Suprapubic skin (tissue), 4 donors: ENCODE data around the gene BMERB1. TPM values are rescaled to one million over a fixed set of nuclear protein-coding genes. Genes with fewer than 3 reads are reported as not detected.
"Not testable (repeated sequence)": the region's sequence is repeated elsewhere in the genome, so short reads cannot be mapped to it uniquely, and the experiment has no call there.

ENCODE experiments used
- DNase-seq, 2 donors: peaks; one replicate each; pipeline ENCODE4 v3.0.0-alpha.2; 2019; ENCODE audit warnings: low spot score in 2 of 2
- H3K27ac ChIP-seq: fragments of 200-600 bp; sonication (generic); one replicate; pipeline ENCODE4 v1.5.1; 2019
- H3K27me3 ChIP-seq: fragments of 200-600 bp; sonication (generic); one replicate; pipeline ENCODE4 v1.5.1; 2019
- H3K36me3 ChIP-seq: fragments of 200-600 bp; sonication (generic); one replicate; pipeline ENCODE4 v1.5.1; 2019
- H3K4me1 ChIP-seq: fragments of 200-600 bp; sonication (generic); one replicate; pipeline ENCODE4 v1.5.1; 2019
- H3K4me3 ChIP-seq: fragments of 200-600 bp; sonication (generic); one replicate; pipeline ENCODE4 v1.5.1; 2019; ENCODE audit warnings: mild to moderate bottlenecking
- H3K9me3 ChIP-seq: fragments of 200-600 bp; sonication (generic); one replicate; pipeline ENCODE4 v1.5.1; 2019
- CTCF ChIP-seq, 2 donors: fragments of 200-600 bp in 1 of 2; fragments of 450-650 bp in 1 of 2; sonication (generic) in 1 of 2; IDR thresholded peaks; one replicate each; pipeline ENCODE4 v1.5.1; 2016 to 2019; ENCODE audit warnings: antibody characterized with exemption in 2 of 2, mild to moderate bottlenecking in 1 of 2, moderate library complexity in 1 of 2
- EP300 ChIP-seq: sonication (generic); formaldehyde crosslinking; IDR thresholded peaks from one replicate; pipeline ENCODE4 v1.6.1; 2017; ENCODE audit warnings: antibody characterized with exemption
- POLR2A ChIP-seq, 2 donors: fragments of 450-650 bp; IDR thresholded peaks; one replicate each; pipeline ENCODE4 v1.6.1; 2017; ENCODE audit warnings: antibody characterized with exemption in 2 of 2, mild to moderate bottlenecking in 2 of 2, moderate library complexity in 2 of 2
- POLR2AphosphoS5 ChIP-seq, 3 donors: sonication (generic); formaldehyde crosslinking; IDR thresholded peaks; one replicate each; pipeline ENCODE4 v1.6.1; 2017; ENCODE audit warnings: antibody characterized with exemption in 3 of 3
- WGBS: methylation state at CpG from one replicate; pipeline ENCODE4 v1.1.5; 2018; 5-methylcytosine and 5-hydroxymethylcytosine counted together
- total RNA-seq, 4 donors: library from RNA; depleted of rRNA; stranded (reverse); fragments of >200 nt; gene quantifications; one replicate each; pipeline ENCODE4 v1.1.0, GENCODE V29; 2016

Gene BMERB1
- total RNA-seq, 4 donors from 2014 or later: 5.5 to 31.4 (median 17.9) TPM

GRCh38 chr16:15435216-15435864, 952 bp downstream of the BMERB1 start:
- no peak for DNase-seq
- H3K9me3 ChIP-seq: no peaks in the 10 kb centered on the region
- WGBS: 16% methylated on average over 22 of the region's 22 CpGs
- peaks cover 7% of the 10 kb centered on the region for H3K4me1 ChIP-seq
- peaks cover 3% of the 10 kb centered on the region for H3K27me3 ChIP-seq
- H3K36me3 ChIP-seq: no peaks in the 10 kb centered on the region
- peak overlapping the region; percentile 64 for H3K4me3 ChIP-seq
- H3K27ac ChIP-seq: peak overlapping the region; percentile 61
- no peak for TF ChIP-seq EP300

- DNase-seq: no peak
- peaks cover 10% of the 10 kb centered on the region for H3K4me1 ChIP-seq
- H3K36me3 ChIP-seq: no peaks in the 10 kb centered on the region
- no peak overlapping the region for H3K27ac ChIP-seq
- TF ChIP-seq CTCF (IDR thresholded peaks at IDR 0.05): no peak
- TF ChIP-seq EP300: no peak
- no peak for TF ChIP-seq POLR2A (IDR thresholded peaks at IDR 0.05)
- no peak for TF ChIP-seq POLR2AphosphoS5 (IDR thresholded peaks at IDR 0.05)
- peaks cover 2% of the 10 kb centered on the region for H3K27me3 ChIP-seq
- H3K9me3 ChIP-seq: no peaks in the 10 kb centered on the region
- 85% methylated on average over 4 of the region's 4 CpGs for WGBS
- no peak overlapping the region for H3K4me3 ChIP-seq
Measured at GRCh38 chr16:15439102-15439501, 4.7 kb downstream of the BMERB1 start.

GRCh38 chr16:15439521-15439920, 5.1 kb downstream of the BMERB1 start:
- no peak for DNase-seq
- 92% methylated on average over 4 of the region's 4 CpGs for WGBS
- Histone ChIP-seq H3K27ac (no peak overlapping the region), H3K27me3 (no peaks in the 10 kb centered on the region), H3K36me3 (no peaks in the 10 kb centered on the region), H3K4me1 (peaks cover 10% of the 10 kb centered on the region), H3K9me3 (no peaks in the 10 kb centered on the region), H3K4me3 (no peak overlapping the region)
- TF ChIP-seq POLR2A (IDR thresholded peaks at IDR 0.05): no peak
- TF ChIP-seq POLR2AphosphoS5 (IDR thresholded peaks at IDR 0.05): no peak
- no peak for TF ChIP-seq CTCF (IDR thresholded peaks at IDR 0.05)
- no peak for TF ChIP-seq EP300

- Histone ChIP-seq H3K27me3 (no peaks in the 10 kb centered on the region), H3K9me3 (no peaks in the 10 kb centered on the region), H3K27ac (no peak overlapping the region), H3K36me3 (no peaks in the 10 kb centered on the region), H3K4me1 (peaks cover 3% of the 10 kb centered on the region), H3K4me3 (no peak overlapping the region)
- 88% methylated on average over 3 of the region's 3 CpGs for WGBS
- TF ChIP-seq POLR2A (IDR thresholded peaks at IDR 0.05): no peak
- TF ChIP-seq CTCF (IDR thresholded peaks at IDR 0.05): no peak
- TF ChIP-seq EP300: no peak
- no peak for TF ChIP-seq POLR2AphosphoS5 (IDR thresholded peaks at IDR 0.05)
- no peak for DNase-seq
Measured at GRCh38 chr16:15440852-15441251, 6.5 kb downstream of the BMERB1 start.

GRCh38 chr16:15442140-15442539, 7.8 kb downstream of the BMERB1 start:
- not testable (repeated sequence) for DNase-seq, H3K4me1 ChIP-seq, H3K27ac ChIP-seq, H3K27me3 ChIP-seq, H3K4me3 ChIP-seq, H3K36me3 ChIP-seq, H3K9me3 ChIP-seq
- 93% methylated on average over 5 of the region's 5 CpGs for WGBS

- H3K36me3 ChIP-seq: no peaks in the 10 kb centered on the region
- H3K9me3 ChIP-seq: no peaks in the 10 kb centered on the region
- no peak for TF ChIP-seq CTCF (IDR thresholded peaks at IDR 0.05)
- no peak for TF ChIP-seq POLR2A (IDR thresholded peaks at IDR 0.05)
- TF ChIP-seq POLR2AphosphoS5 (IDR thresholded peaks at IDR 0.05): no peak
- TF ChIP-seq EP300: no peak
- whole genome bisulfite sequencing: 78% methylated on average over 4 of the region's 4 CpGs
- H3K4me3 ChIP-seq: no peak overlapping the region
- H3K27ac ChIP-seq: no peak overlapping the region
- no peaks in the 10 kb centered on the region for H3K27me3 ChIP-seq
- peaks cover 3% of the 10 kb centered on the region for H3K4me1 ChIP-seq
- DNase-seq: no peak
Measured at GRCh38 chr16:15443753-15444152, 9.4 kb downstream of the BMERB1 start.
